GM12873 (cell line): ENCODE data around the gene TEX10.

Source experiments
- TF ChIP-seq, protein P1 (sequence below): IDR thresholded peaks from 2 replicates; pipeline ENCODE4 v1.5.1; 2012; ENCODE audit warnings: low read depth, mild to moderate bottlenecking, moderate library complexity, low read length, control low read depth; ENCODE audit not compliant: insufficient read depth; ENCODE audit errors: missing control alignments

The TEX10 gene

DNA sequence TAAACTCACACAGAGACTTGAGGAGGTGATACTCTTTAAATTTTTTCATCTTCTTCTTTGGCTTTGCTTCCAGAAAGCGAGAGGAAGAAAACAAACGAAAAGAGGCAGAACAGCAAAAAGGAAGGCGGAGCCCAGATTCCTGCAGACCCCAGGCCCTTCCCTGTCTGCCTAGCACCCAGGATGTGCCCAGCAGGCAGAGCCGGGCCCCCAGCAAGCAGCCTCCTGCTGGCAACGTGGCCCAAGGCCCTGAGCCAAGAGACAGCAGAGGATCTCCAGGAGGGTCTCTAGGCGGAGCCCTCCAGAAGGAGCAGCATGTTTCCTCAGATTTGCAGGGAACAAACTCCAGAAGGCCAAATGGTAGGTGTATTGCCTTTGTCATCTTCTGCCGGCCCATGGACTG, 68.5 kb downstream of the TEX10 start:
- TF ChIP-seq, protein P1, sequence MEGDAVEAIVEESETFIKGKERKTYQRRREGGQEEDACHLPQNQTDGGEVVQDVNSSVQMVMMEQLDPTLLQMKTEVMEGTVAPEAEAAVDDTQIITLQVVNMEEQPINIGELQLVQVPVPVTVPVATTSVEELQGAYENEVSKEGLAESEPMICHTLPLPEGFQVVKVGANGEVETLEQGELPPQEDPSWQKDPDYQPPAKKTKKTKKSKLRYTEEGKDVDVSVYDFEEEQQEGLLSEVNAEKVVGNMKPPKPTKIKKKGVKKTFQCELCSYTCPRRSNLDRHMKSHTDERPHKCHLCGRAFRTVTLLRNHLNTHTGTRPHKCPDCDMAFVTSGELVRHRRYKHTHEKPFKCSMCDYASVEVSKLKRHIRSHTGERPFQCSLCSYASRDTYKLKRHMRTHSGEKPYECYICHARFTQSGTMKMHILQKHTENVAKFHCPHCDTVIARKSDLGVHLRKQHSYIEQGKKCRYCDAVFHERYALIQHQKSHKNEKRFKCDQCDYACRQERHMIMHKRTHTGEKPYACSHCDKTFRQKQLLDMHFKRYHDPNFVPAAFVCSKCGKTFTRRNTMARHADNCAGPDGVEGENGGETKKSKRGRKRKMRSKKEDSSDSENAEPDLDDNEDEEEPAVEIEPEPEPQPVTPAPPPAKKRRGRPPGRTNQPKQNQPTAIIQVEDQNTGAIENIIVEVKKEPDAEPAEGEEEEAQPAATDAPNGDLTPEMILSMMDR, result no peak

DNA sequence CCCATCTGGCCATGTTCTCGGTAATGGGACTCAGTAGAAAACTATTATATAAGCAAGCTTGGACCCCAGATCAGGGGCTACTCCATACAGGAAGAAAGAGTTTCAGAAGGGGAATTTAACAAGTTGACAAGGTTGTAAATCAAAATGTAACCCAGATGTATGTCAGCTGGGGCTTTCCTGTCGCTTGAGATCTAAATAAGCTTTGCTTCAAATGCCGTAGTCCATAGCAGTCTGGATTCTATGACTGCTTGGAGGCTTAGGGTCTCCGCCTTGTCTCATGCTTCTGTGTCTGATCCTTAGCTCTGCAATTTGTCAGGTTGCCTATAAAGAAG, 70.4 kb downstream of the TEX10 start:
- TF ChIP-seq, protein P1, result no peak

DNA sequence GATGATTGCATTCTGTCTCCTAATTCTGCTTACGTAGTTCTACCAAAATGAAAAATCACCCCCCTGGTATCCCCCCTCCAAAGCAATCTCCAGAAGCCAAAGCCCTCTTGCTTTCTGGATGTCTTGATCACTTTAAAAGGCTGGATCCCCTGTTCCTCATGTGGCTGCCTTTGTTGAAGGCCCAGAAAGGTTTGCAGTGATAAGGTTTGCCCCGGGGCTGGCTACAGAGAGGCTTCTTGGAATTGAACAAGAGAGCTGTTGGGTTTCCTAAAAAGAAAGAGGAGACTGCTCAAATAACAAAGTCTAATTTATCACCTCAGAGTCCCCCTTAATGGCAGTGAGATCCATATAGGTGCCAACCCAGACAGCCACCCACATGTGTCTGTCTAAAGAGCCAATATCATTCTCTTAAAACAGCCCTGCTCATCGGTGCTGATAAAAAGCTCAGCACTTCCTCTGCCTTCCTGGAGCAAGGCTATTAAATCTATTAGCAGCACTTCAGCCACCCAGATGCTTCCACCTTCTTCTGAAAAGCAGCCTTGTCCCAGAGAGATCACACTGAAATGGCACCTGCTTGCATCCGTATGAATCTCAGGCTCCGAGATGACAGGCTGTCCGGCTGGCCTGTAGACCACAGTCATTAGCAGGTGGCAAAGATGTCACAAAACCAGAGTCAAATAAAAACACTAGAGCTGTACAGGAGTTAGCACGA, 70.9 kb downstream of the TEX10 start:
- TF ChIP-seq, protein P1, result no peak

DNA sequence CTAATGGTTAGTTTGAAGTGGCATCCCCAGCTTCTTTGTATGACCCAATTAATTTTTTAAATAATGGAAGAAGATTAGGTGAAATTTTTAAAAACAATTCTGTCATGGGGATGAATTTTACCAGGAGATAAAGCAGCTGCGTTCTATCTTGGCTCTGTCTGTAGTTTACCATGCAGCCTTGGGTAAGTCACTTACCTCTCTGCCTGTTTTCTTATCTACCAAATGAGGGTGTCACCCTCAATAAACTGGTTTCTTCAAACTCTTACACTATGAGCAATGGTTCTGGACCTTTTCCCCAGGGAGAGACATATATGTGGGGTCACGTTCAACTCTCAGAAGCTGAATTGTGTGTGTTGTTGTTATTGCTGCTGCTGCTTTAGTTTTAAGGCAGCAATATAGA, 71.7 kb downstream of the TEX10 start:
- TF ChIP-seq, protein P1, result no peak

DNA sequence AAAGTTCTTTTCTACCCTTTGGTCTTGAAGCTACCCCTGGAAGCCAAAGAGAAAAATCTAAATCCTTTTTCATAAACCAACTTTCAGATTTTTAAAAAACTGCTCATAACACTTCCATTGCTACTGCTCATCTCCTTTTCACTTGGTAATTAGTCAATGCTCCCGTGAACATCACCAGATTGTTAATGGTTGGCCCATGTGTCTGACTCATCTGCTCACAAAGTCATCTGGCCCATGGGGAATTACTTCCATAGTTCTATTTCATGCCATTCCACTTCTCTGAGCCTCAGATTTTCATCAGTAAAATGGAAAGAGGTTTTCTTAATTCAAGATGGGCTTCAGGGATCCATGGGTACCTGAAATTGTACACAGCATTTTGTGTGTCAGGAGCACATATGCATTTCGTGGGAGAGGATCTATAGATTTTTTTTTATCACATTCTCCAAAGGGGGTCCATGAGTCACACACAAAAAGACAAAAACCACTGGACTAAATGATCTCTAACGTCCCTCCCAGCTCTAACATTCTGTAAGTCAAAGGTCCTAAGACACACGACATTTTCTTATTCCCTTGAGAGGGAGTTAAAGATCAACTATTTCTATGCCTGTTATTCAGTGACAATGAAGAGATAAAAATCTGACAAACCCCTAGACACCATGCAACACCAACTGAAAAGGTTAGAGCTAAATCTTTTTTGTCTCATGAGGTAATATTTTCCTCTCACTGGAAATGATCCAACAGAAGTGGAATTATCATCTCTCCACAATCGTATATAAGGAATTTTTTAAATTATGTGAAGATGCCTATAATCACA, 75.4 kb downstream of the TEX10 start:
- TF ChIP-seq, protein P1, result no peak

DNA sequence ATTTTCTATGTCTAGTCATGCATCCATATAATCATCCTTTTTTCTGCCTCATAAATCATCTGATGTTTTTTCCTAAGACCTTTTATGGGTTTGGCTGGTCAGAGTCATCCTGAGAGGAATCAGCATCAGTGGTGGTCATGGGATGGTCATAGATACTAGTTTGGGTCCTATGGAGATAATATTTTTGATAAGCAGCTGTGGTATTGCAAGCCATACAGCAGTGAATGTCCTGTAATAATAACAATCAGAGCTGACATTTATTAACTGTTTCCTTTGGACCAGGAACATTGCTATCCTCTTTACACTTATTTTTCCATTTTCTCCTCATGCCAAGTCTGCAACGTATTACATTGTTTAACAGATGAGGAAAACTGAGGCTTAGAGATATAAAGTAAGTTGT, 83.1 kb downstream of the TEX10 start:
- TF ChIP-seq, protein P1, result no peak

DNA sequence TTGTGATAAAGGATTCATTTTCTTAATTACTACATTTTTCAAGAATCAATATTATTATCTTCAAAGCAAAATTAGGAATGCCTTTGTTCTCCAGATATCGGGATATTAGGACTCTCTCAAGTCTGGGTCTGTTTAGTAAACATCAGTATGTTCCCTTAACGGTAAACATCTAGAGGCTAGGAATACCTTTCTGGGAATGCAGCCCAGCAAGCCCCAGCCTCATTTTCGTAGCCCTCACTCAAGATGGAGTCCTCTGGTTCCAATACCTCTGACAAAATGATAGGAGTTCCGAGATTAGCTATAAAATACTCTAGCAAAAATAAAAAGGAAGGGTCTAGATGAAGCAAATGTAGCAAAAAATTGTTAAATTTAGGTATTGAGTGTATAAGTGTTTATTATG, 84.5 kb downstream of the TEX10 start:
- TF ChIP-seq, protein P1, result no peak
